ENCODE data around the gene UBE4A. TPM values are rescaled to one million over a fixed set of nuclear protein-coding genes. Genes with fewer than 3 reads are reported as not detected.

Gene UBE4A
- total RNA-seq, 1 experiment from 2014 or later: 57.9 TPM

DNA sequence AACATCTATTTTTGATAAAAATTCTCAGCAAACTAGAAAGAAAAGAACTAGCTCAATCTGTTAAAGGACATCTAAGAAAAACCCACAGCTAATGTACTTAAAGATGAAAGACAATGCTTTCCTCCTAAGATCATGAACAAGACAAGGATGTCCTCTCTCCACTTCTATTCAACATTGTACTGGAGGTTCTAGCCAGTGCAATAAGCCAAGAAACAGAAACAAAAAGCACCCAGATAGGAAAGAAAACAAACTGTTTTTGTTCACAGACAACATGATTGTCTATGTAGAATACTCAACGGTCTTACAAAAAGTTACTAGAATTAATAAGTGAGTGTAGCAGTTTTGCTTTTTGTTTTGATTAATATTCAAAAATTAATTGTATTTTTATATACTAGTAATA, 24.7 kb upstream of the UBE4A start:
- Histone ChIP-seq H3K27me3 (ENCODE audit: control insufficient read depth, insufficient read depth, low read length) (no peaks in the 10 kb centered on the region), H3K4me3 (ENCODE audit: low read depth in 2 of 2, low read length in 2 of 2) (no peak overlapping the region), H3K27ac (ENCODE audit: low read length) (no peak overlapping the region), H3K4me1 (ENCODE audit: control insufficient read depth, insufficient read depth, low read length) (no peaks in the 10 kb centered on the region), H3K9me3 (ENCODE audit: control insufficient read depth, insufficient read depth, low read depth, low read length) (no peaks in the 10 kb centered on the region), H3K36me3 (ENCODE audit: control insufficient read depth, insufficient read depth, low read length) (no peaks in the 10 kb centered on the region)
- CTCF ChIA-PET: interaction anchor here (0.7 kb wide), 1 partner anchor 187 kb away, joined by 3 read pairs; no protein-coding TSS in a partner anchor
- ATAC-seq: no peak
- no peak for DNase-seq (ENCODE audit: low read depth, low spot score)
- in situ Hi-C loops (cut with HindIII; ENCODE audit: low pct_unique_long_range_greater_than_20kb, low sequenced_read_pairs): no loop called here
- no TSS peak for BruUV-seq (replicated peaks)
- intact Hi-C loops (cut with micrococcal nuclease; ENCODE audit: unreplicated experiment): no loop called here
- POLR2A ChIA-PET: no interaction called here
- TF ChIP-seq, protein P1, sequence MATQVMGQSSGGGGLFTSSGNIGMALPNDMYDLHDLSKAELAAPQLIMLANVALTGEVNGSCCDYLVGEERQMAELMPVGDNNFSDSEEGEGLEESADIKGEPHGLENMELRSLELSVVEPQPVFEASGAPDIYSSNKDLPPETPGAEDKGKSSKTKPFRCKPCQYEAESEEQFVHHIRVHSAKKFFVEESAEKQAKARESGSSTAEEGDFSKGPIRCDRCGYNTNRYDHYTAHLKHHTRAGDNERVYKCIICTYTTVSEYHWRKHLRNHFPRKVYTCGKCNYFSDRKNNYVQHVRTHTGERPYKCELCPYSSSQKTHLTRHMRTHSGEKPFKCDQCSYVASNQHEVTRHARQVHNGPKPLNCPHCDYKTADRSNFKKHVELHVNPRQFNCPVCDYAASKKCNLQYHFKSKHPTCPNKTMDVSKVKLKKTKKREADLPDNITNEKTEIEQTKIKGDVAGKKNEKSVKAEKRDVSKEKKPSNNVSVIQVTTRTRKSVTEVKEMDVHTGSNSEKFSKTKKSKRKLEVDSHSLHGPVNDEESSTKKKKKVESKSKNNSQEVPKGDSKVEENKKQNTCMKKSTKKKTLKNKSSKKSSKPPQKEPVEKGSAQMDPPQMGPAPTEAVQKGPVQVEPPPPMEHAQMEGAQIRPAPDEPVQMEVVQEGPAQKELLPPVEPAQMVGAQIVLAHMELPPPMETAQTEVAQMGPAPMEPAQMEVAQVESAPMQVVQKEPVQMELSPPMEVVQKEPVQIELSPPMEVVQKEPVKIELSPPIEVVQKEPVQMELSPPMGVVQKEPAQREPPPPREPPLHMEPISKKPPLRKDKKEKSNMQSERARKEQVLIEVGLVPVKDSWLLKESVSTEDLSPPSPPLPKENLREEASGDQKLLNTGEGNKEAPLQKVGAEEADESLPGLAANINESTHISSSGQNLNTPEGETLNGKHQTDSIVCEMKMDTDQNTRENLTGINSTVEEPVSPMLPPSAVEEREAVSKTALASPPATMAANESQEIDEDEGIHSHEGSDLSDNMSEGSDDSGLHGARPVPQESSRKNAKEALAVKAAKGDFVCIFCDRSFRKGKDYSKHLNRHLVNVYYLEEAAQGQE (IDR thresholded peaks at IDR 0.05; ENCODE audit: insufficient read depth in 1 of 2, low read depth in 2 of 2, low read length in 1 of 2): no peak
- no peak for TF ChIP-seq TCF7L2 (IDR thresholded peaks at IDR 0.05; ENCODE audit: low read depth, low read length)
- TF ChIP-seq POLR2AphosphoS5 (IDR thresholded peaks at IDR 0.05; ENCODE audit: low read depth, low read length): no peak
- TF ChIP-seq, protein P2, sequence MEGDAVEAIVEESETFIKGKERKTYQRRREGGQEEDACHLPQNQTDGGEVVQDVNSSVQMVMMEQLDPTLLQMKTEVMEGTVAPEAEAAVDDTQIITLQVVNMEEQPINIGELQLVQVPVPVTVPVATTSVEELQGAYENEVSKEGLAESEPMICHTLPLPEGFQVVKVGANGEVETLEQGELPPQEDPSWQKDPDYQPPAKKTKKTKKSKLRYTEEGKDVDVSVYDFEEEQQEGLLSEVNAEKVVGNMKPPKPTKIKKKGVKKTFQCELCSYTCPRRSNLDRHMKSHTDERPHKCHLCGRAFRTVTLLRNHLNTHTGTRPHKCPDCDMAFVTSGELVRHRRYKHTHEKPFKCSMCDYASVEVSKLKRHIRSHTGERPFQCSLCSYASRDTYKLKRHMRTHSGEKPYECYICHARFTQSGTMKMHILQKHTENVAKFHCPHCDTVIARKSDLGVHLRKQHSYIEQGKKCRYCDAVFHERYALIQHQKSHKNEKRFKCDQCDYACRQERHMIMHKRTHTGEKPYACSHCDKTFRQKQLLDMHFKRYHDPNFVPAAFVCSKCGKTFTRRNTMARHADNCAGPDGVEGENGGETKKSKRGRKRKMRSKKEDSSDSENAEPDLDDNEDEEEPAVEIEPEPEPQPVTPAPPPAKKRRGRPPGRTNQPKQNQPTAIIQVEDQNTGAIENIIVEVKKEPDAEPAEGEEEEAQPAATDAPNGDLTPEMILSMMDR (IDR thresholded peaks at IDR 0.05): no peak
- TF ChIP-seq SIN3A (IDR thresholded peaks at IDR 0.05; ENCODE audit: borderline replicate concordance, insufficient read depth, low read depth, low read length): no peak

GRCh38 chr11:118338637-118339061, 20.8 kb upstream of the UBE4A start:
- ChIA-PET POLR2A (no interaction called here), CTCF (no interaction called here)
- DNase-seq (ENCODE audit: low read depth, low spot score) (no peak), ATAC-seq (no peak; the same call in 1 of the 2 replicates)
- in situ Hi-C loops (cut with HindIII; ENCODE audit: low pct_unique_long_range_greater_than_20kb, low sequenced_read_pairs): no loop called here
- intact Hi-C loops (cut with micrococcal nuclease; ENCODE audit: unreplicated experiment): no loop called here
- Histone ChIP-seq H3K27ac (ENCODE audit: low read length) (no peak overlapping the region), H3K4me1 (ENCODE audit: control insufficient read depth, insufficient read depth, low read length) (no peaks in the 10 kb centered on the region), H3K4me3 (ENCODE audit: low read depth in 2 of 2, low read length in 2 of 2) (no peak overlapping the region), H3K27me3 (ENCODE audit: control insufficient read depth, insufficient read depth, low read length) (no peaks in the 10 kb centered on the region), H3K9me3 (ENCODE audit: control insufficient read depth, insufficient read depth, low read depth, low read length) (no peaks in the 10 kb centered on the region), H3K36me3 (ENCODE audit: control insufficient read depth, insufficient read depth, low read length) (no peaks in the 10 kb centered on the region)
- TF ChIP-seq POLR2AphosphoS5 (IDR thresholded peaks at IDR 0.05; ENCODE audit: low read depth, low read length): no peak
- TF ChIP-seq, protein P1 (IDR thresholded peaks at IDR 0.05; ENCODE audit: insufficient read depth in 1 of 2, low read depth in 2 of 2, low read length in 1 of 2): no peak
- no peak for TF ChIP-seq TCF7L2 (IDR thresholded peaks at IDR 0.05; ENCODE audit: low read depth, low read length)
- TF ChIP-seq, protein P2 (IDR thresholded peaks at IDR 0.05): no peak
- TF ChIP-seq SIN3A (IDR thresholded peaks at IDR 0.05; ENCODE audit: borderline replicate concordance, insufficient read depth, low read depth, low read length): no peak
- BruUV-seq (replicated peaks): no TSS peak

All from Panc1 (cell line).